GM12865 (cell line): ENCODE results near the gene AGAP2.
"Not testable (repeated sequence)": the region's sequence is repeated elsewhere in the genome, so short reads cannot be mapped to it uniquely, and the experiment has no call there.

ENCODE experiments used
- DNase-seq: peaks from one replicate; pipeline ENCODE4 v3.0.0; 2010; ENCODE audit warnings: low read depth
- H3K4me3 ChIP-seq: 2 replicates; pipeline ENCODE4 v1.5.1; 2011; ENCODE audit warnings: mild to moderate bottlenecking, low read depth, low read length, control low read depth
- CTCF ChIP-seq: IDR thresholded peaks from 2 replicates; pipeline ENCODE4 v1.5.1; 2011; ENCODE audit warnings: low read length, control low read depth, low read depth, inconsistent platforms; ENCODE audit not compliant: insufficient read depth; ENCODE audit errors: missing control alignments

Gene AGAP2

DNA sequence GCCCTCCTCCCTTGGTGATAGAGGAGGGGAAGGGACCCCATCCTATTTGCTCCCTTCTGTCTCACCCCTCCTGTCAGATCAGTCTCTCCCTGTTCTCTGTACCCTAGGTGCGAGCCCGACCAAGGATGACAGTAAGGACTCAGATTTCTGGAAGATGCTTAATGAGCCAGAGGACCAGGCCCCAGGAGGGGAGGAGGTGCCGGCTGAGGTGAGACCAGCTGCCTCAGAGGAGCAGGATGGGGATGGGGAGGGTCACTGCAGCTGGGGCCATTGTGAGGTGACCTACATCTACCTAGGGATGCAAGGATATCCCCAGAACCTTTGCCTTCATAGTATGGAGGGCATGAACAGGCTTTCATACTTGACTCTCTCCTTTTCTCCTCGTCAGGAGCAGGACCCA lies 22.2 kb downstream of the AGAP2 start:
- no peak overlapping the region for H3K4me3 ChIP-seq
- DNase-seq, result no peak
- no peak for TF ChIP-seq CTCF

DNA sequence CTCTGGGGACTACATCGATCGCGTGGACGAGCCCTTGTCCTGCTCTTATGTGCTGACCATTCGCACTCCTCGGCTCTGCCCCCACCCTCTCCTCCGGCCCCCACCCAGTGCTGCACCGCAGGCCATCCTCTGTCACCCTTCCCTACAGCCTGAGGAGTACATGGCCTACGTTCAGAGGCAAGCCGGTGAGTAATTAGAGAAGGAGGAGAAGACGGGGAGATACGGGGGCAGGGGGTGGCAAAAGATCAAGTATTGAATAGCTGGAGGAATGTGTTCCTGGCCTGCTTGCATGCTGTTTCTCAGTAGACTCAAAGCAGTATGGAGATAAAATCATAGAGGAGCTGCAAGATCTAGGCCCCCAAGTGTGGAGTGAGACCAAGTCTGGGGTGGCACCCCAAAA lies 22.8 kb downstream of the AGAP2 start:
- DNase-seq, result no peak
- no peak for TF ChIP-seq CTCF
- no peak overlapping the region for H3K4me3 ChIP-seq

- DNase-seq, H3K4me3 ChIP-seq: not testable (repeated sequence)
Observed at GRCh38 chr12:57715036-57715748, 23.4 kb downstream of the AGAP2 start.

DNA sequence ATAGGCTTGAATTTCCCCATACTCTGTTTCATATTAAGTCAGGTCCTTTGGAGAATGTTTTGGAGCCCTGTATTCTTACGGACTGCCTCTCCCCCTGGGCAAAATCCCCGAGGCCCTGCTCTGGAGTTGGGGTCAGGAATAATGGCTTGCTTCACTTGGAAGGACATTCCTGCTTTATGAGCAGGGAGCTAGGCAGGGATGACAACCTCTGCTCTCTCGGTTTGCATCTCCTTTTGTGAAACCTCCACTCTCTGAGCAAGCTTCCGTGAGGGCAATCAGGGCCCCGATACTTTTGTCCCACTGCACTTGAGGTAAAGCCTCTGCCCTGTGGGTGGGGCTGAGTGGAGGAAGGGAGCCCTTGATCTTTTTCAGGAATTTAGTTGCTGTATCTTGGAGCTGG lies 25.3 kb downstream of the AGAP2 start:
- no peak for DNase-seq
- TF ChIP-seq CTCF, result no peak

DNA sequence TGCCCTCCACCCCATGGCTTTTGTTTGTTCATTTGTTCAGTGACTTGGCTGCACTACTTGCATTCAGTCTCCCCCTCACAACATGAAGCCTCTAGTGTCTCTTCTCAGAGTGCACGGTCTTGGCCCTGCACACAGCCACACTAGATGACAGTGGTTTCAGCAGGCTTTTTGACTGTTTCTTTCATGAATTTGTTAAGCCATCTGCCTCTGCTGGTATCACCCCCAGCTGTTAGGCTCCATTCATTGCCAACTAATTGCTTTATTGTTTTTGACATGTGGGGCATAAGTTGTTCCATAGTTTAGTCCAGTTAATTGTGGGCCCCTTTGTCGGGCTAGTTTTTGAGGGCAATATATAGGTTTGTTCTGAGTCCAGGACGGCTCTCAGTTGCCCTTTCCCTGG lies 25.8 kb downstream of the AGAP2 start:
- TF ChIP-seq CTCF, result no peak
- no peak for DNase-seq
- H3K4me3 ChIP-seq, result no peak overlapping the region

More for the DNA sequence above, 25.3 kb downstream of the AGAP2 start:
- H3K4me3 ChIP-seq, result no peak overlapping the region

DNA sequence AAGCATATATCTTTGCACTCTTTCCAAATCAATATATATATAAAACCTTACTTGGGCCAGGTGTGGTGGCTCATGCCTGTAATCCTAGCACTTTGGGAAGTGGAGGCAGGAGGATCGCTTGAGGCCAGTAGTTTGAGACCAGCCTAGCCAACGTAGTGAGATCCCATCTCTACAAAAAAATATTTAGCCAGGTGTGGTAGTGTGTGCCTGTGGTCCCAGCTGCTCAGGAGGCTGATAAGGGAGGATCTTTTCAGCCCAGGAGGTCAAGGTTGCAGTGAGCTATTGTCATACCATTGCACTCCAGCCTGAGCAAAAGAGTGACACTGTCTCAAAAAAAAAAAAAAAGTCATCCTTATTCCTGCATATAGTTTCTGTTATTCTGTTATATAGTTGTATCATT lies 30.2 kb downstream of the AGAP2 start:
- no peak overlapping the region for H3K4me3 ChIP-seq
- DNase-seq, result no peak
- TF ChIP-seq CTCF, result no peak

- DNase-seq, result no peak
- no peak for TF ChIP-seq CTCF
- H3K4me3 ChIP-seq, result no peak overlapping the region
Observed at GRCh38 chr12:57707250-57707649, 31.3 kb downstream of the AGAP2 start.
